ENCODE results near the gene VASH1.

GRCh38 chr14:76775695-76776427 lies 14.6 kb downstream of the VASH1 start:
- TF ChIP-seq, protein P1, sequence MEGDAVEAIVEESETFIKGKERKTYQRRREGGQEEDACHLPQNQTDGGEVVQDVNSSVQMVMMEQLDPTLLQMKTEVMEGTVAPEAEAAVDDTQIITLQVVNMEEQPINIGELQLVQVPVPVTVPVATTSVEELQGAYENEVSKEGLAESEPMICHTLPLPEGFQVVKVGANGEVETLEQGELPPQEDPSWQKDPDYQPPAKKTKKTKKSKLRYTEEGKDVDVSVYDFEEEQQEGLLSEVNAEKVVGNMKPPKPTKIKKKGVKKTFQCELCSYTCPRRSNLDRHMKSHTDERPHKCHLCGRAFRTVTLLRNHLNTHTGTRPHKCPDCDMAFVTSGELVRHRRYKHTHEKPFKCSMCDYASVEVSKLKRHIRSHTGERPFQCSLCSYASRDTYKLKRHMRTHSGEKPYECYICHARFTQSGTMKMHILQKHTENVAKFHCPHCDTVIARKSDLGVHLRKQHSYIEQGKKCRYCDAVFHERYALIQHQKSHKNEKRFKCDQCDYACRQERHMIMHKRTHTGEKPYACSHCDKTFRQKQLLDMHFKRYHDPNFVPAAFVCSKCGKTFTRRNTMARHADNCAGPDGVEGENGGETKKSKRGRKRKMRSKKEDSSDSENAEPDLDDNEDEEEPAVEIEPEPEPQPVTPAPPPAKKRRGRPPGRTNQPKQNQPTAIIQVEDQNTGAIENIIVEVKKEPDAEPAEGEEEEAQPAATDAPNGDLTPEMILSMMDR (IDR thresholded peaks at IDR 0.05; ENCODE audit: low read length): no peak
- no peak for TF ChIP-seq EZH2 (optimal IDR thresholded peaks at IDR 0.05; ENCODE audit: low read depth, low read length)

Measured in MM.1S (cell line).